Stimulated activated CD4-positive, alpha-beta T cell treated with anti-CD3 and anti-CD28 coated beads, TNF-alpha, amount 100 ng/mL, for 24 hours (primary cell): ENCODE measurements around the gene CSH1.
"Not testable (repeated sequence)": the region's sequence is repeated elsewhere in the genome, so short reads cannot be mapped to it uniquely, and the experiment has no call there.

Source experiments
- DNase-seq, 3 experiments: peaks; one replicate each; pipeline ENCODE4 v3.0.0-alpha.2; 2020; ENCODE audit warnings: low read depth in 3 of 3

Gene CSH1

GRCh38 chr17:63904796-63905195 is 8.4 kb upstream of the CSH1 start:
- DNase-seq: not testable (repeated sequence)

DNA sequence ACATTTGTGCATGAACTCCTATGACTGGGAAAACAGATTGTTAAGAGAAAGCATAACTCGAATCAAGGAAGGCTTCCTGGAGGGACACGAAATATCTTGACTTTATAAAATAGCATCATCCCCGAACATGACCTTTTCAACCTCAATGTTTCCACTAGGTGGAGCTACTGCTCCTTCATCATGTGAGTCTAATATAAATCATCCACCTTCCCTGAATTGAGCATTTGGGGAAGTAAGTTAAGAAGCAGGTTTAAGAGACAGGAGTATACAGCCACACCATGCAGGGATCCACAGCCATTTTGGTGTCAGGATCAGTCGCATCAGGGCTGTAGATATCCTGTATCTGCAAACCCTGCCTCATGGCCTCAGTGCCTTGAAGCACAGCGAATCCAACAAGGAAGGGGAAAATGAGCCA is 7.4 kb upstream of the CSH1 start:
- DNase-seq: peak in 1 of 3 experiments; percentile 15

DNA sequence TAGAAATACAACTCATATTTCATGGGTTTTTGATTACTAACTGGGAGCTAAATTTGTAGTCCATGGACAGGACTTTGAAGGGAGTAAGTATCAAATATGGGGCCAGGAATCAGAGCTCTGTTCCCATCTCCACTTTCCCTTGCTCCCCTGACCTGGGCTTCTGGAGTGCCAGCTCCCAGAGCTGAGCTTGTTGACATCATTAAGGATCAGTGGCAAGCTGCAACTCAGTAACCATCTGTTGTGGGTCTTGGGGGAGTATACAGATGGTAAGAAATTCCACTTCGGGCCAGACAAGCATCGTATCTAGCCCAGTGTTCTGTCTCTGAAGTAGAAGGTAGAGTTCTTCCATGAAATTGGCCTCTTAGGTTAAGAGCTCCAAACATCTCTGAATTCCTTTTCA is 5.6 kb upstream of the CSH1 start:
- DNase-seq: not testable (repeated sequence)

DNA sequence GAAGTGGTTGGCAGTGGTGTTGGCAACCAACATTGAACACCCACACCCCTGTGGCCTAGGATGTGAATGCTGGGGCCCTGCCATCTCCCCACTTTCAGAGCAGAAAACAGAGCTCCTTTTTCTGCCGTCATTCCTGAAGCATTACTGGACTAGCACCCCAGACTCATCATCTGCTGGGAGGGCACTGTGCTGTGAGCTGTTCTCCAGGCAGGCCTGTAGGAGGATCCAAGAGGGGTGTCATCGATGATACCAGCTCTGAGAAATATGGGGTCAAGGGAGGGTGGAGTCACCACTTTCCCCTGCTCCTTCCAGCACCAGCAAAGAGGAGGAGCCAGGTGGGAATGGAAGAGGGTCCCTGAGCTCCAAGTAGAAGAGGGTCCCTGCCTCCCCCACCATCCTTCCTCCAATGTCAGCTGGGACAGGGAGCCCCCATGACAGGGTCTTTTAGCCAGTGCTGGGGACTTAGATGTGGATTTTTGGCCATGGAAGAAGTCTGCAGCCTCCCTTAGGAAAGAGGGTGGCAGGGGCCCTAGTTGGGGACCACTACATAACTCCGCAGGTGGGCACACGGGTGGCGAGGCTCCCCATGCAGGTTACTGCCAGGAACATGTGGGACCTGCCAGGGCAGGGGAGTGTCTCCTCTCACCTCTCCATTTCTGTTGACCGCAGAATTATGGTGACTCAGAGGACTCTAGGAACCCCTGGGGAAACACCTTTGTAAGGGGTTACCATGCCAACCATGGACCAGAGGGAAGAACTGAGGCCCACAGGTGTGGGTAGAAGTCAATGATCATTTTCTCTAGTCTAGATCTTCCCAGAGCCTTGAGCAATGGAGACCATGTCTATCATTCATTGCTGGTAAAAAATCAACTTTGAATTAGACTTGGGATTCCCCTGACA is 2.8 kb upstream of the CSH1 start:
- DNase-seq: peak in 1 of 3 experiments; percentile 12

- DNase-seq: not testable (repeated sequence)
Measured at GRCh38 chr17:63894821-63895220, 1.6 kb downstream of the CSH1 start.

DNA sequence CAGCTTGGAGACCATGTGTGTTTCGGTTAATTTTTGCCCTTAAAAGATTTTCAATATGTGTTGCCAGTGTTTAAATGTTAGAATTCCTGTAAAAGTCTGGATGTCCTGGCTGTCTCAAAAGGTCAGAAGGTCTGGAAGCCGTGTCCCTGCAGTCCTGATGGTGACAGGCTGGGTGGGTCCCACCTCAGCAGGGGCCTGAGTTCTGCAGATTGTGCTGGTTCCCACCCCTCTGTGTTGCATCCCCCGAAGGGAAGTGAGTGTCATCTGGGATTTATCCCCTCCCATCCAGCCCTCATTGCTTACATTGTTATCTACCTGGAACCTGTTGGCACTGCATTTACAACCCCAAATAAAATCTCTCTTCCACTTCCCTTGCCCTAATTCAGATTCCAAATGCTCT is 2.4 kb downstream of the CSH1 start:
- not testable (repeated sequence) for DNase-seq

- not testable (repeated sequence) for DNase-seq
Measured at GRCh38 chr17:63892316-63893037, 3.9 kb downstream of the CSH1 start.

DNA sequence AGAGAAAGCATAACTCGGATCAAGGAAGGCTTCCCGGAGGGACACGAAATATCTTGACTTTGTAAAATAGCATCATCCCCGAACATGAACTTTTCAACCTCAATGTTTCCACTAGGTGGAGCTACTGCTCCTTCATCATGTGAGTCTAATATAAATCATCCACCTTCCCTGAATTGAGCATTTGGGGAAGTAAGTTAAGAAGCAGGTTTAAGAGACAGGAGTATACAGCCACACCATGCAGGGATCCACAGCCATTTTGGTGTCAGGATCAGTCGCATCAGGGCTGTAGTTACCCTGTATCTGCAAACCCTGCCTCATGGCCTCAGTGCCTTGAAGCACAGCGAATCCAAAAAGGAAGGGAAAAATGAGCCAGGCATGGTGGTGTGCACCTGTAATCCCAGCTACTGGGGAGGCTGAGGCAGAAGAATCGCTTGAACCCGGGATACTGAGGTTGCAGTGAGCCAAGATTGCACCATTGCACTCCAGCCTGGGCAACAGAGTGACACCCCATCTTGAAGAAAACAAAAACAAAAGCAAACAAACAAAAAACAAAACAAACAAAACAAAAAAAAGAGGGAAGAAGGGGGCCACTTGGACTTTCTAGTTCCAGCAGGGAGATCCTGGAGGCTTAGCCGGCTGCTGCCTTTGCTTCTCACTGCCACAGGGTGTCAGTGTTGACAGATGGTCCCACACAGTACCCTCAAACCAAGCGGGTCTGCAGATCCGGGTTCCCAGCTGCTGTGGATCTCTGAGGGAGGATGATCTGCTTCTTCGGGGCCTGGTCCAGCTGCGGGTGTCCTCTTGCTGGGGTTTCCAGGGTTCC is 7.1 kb downstream of the CSH1 start:
- DNase-seq: not testable (repeated sequence)

DNA sequence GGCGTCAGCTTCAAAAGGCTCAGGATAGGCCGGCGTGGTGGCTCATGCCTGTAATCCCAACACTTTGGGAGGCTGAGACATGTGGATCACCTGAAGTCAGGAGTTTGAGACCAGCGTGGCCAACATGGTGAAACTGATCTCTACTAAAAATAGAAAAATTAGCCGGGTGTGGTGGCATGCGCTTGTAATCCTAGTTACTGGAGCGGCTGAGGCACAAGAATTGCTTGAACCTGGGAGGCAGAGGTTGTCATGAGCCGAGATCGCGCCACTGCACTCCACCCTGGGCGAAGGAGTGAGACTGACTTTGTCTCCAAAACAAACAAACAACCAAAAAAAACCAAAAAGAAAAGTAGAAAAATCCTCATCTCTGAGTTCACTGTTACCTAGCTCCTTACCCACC is 11.3 kb downstream of the CSH1 start:
- DNase-seq: not testable (repeated sequence)

DNA sequence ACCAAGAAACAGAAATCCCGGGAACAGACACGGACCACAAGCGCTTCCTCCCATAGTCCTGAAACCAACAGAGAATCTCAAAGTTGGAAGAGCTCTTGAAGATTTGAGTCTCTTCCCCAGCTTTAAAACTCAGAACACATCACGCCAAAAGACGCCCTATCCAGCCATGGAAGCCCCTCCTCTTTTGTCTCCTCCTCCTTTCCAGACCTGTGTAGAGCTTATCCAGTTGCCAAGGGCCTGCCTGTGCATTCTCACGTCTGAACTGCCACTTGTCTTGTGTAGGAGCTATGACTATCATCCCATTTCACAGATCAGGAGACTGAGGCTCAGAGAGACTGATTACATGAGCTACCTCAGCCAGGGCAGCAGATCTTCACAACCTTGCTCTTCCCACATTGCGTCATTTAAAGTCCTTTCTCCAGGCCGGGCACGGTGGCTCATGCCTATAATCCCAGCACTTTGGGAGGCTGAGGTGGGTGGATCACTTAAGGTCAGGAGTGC is 13.7 kb downstream of the CSH1 start:
- not testable (repeated sequence) for DNase-seq

GRCh38 chr17:63881935-63882601 is 14.3 kb downstream of the CSH1 start, which contains the start of gene GH2:
TSS of gene GH2 (minus strand) at chr17:63881944. CDS start at chr17:63881801, 143 bp downstream.
- peak; percentile 31 to 55 (median 37) for DNase-seq

- not testable (repeated sequence) for DNase-seq
Measured at GRCh38 chr17:63881337-63881736, 15.0 kb downstream of the CSH1 start.

DNA sequence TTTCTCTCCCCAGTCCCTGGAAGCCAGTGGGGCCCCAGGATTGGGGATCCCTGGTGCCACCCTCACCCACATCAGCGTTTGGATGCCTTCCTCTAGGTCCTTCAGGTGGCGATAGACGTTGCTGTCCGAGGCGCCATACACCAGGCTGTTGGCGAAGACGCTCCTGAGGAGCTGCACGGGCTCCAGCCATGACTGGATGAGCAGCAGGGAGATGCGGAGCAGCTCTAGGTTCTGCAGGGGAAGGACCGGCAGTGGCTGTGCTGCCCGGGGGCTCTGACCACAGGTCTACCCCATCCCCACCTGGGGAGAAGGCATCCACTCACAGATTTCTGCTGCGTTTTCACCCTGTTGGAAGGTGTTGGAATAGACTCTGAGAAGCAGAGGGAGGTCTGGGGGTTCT is 15.7 kb downstream of the CSH1 start:
- DNase-seq: no peak

- not testable (repeated sequence) for DNase-seq
Measured at GRCh38 chr17:63878413-63878812, 18.0 kb downstream of the CSH1 start.

- DNase-seq: not testable (repeated sequence)
Measured at GRCh38 chr17:63874693-63875092, 21.7 kb downstream of the CSH1 start.

GRCh38 chr17:63874061-63874626 is 22.2 kb downstream of the CSH1 start:
- not testable (repeated sequence) for DNase-seq

DNA sequence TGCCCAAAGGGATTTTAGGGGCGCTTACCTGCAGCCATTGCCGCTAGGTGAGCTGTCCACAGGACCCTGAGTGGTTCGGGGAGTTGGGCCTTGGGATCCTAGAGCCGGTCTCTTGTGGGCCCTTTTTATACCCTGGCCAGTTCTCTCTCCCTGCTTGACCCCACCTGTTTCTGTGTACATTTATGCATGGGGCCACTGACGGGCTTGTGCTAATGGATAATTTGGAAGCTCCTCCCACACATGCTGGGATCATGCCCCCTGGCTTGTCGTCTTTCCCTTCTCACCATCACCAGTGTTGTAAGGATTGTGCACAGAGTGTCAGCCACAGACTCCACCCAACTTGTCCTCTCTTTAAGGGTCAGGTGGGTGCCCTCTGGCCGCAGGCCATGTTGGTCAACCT is 22.8 kb downstream of the CSH1 start, which contains the start of gene CSH2:
TSS of gene CSH2 (minus strand) at position 101 of the 400 bp plus-strand sequence. CDS start at position 38, 63 bp downstream.
- DNase-seq: not testable (repeated sequence)

GRCh38 chr17:63871646-63872365 is 24.6 kb downstream of the CSH1 start:
- not testable (repeated sequence) for DNase-seq

DNA sequence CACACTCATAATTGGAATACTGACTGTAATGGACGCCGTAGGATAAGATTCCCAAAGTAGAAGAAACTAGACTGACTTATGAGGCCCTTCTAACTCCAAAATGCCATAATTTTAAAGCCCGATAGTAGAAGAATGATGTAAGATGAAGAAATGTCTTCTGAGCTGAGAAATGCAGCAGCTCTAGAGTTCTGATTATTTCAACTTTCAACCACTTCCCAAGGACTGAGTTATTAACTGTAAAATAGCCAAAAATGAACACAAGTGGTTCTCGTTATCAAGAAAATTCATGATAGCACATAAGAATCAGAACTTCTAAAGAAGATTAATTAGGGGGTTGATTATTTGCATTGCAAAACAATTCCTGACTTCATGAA is 26.1 kb downstream of the CSH1 start:
- DNase-seq: not testable (repeated sequence)
